ENCODE measurements around the gene RTKN. TPM values are rescaled to one million over a fixed set of nuclear protein-coding genes. Genes with fewer than 3 reads are reported as not detected.

RTKN gene
- total and polyA plus RNA-seq, 2 of the 13 experiments (the other 11 are each of a cell fraction or from before 2014, with no cell fraction given) = 159 to 166 TPM

GRCh38 chr2:74424995-74425406 lies 16.7 kb downstream of the RTKN start (continued):
- TF ChIP-seq ZNF318 (CRISPR knock-in tag; IDR thresholded peaks at IDR 0.05) (no peak), ZNF687 (CRISPR knock-in tag; IDR thresholded peaks at IDR 0.05) (peak; percentile 40; the same call in 1 of the 2 replicates), ZNF704 (CRISPR knock-in tag; IDR thresholded peaks at IDR 0.05; ENCODE audit: borderline replicate concordance) (0 out of 2 replicates have a peak, but pooled peaks have one; percentile 41), ZBTB2 (CRISPR knock-in tag; IDR thresholded peaks at IDR 0.05; ENCODE audit: low read depth) (no peak), ZNF644 (CRISPR knock-in tag; IDR thresholded peaks at IDR 0.05; ENCODE audit: low read depth) (no peak), NR0B2 (CRISPR knock-in tag; IDR thresholded peaks at IDR 0.05) (0 out of 2 replicates have a peak, but pooled peaks have one; percentile 47), ZNF24 (IDR thresholded peaks at IDR 0.05) (no peak), ZFP36L2 (CRISPR knock-in tag; IDR thresholded peaks at IDR 0.05) (no peak), NFIC (IDR thresholded peaks at IDR 0.05; ENCODE audit: low read length) (no peak; the same call in 1 of the 2 replicates), HMGA1 (CRISPR knock-in tag; conservative IDR thresholded peaks at IDR 0.05) (no peak), ZNF569 (CRISPR knock-in tag; IDR thresholded peaks at IDR 0.05; ENCODE audit: borderline replicate concordance) (no peak)
